ENCODE measurements around the gene AP5S1.
"Not testable (repeated sequence)": the region's sequence is repeated elsewhere in the genome, so short reads cannot be mapped to it uniquely, and the experiment has no call there.

AP5S1 gene

DNA sequence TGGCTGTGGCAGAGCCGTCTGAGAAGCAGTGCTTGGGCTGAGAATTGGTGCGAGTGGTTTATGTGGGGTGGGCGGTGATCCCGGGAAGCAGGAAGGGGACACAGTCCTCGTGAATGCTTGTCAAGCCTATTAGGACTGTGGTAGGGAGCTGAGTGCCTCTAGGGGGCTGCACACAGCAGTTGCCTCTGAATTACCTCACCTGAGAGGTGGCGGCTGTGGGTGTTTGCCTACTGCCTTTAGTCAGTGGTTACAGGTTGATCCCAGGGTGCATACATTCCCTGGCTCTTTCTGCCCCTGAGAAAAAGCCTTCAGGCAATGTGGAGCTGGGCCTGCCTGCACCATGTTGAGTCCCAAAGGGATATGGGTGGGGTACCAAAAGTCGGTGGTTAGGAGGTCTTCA is 5.2 kb downstream of the AP5S1 start:
- DNase-seq: no peak
- peaks cover 29 to 45% of the 10 kb centered on the region in 2 donors for H3K36me3 Mint-ChIP-seq
- no peaks in the 10 kb centered on the region for H3K27me3 Mint-ChIP-seq
- H3K4me1 Mint-ChIP-seq: peaks cover 14 to 18% of the 10 kb centered on the region in 2 donors
- ATAC-seq (replicated peaks): no peak
- H3K4me3 Mint-ChIP-seq: no peak overlapping the region
- H3K27ac Mint-ChIP-seq: no peak overlapping the region
- H3K9me3 Mint-ChIP-seq: no peaks in the 10 kb centered on the region

DNA sequence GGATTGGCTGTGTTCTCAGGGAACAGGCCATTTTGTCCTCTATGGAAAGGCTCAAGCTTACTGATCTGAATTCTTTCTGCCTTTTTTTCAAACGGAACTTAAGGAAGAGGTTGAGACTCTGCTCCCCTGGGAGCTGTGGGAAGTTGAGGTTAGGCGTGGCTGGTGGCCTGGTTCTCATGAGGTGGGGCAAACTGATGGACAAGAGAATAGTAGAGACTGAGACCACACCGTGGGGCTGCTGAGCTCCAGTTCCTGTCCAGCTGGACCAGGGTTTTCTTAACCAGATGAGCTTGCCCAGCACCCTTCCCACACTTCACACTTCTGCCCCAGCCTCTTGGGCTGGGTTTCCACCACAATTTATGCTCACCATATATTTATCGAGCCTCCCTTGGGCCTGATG is 6.1 kb downstream of the AP5S1 start:
- Mint-ChIP-seq H3K9me3 (no peaks in the 10 kb centered on the region), H3K36me3 (peaks cover 31 to 45% of the 10 kb centered on the region in 2 donors), H3K27ac (no peak overlapping the region), H3K27me3 (no peaks in the 10 kb centered on the region), H3K4me1 (peaks cover 11 to 14% of the 10 kb centered on the region in 2 donors), H3K4me3 (no peak overlapping the region)
- no peak for ATAC-seq (replicated peaks)
- DNase-seq: no peak

- no peak for DNase-seq
- Mint-ChIP-seq H3K36me3 (peaks cover 27 to 35% of the 10 kb centered on the region in 2 donors), H3K4me3 (no peak overlapping the region), H3K9me3 (no peaks in the 10 kb centered on the region), H3K27me3 (no peaks in the 10 kb centered on the region), H3K4me1 (peaks cover 8 to 9% of the 10 kb centered on the region in 2 donors), H3K27ac (no peak overlapping the region)
- no peak for ATAC-seq (replicated peaks)
Measured at GRCh38 chr20:3828798-3829197, 8.5 kb downstream of the AP5S1 start.

DNA sequence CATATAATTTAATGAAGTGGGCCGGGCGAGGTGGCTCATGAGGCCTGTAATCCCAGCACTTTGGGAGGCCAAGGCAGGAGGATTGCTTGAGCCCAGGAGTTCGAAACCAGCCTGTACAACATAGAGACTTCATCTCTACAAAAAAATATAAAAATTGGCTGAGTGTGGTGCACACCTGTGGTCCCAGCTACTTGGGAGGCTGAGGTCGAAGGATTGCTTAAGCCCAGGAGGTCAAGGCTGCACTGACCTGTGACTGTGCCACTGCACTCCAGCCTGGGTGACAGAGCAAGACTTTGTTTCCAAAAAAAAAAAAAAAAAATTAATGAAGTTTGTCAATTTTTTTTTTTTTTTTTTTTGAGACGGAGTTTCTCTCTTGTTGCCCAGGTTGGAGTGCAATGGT is 9.5 kb downstream of the AP5S1 start:
- not testable (repeated sequence) for ATAC-seq (replicated peaks); H3K4me1 Mint-ChIP-seq; H3K9me3 Mint-ChIP-seq; H3K4me3 Mint-ChIP-seq; H3K27me3 Mint-ChIP-seq; H3K27ac Mint-ChIP-seq; DNase-seq
- H3K36me3 Mint-ChIP-seq: peaks cover 23 to 31% of the 10 kb centered on the region in 2 donors

GRCh38 chr20:3836132-3836531 is 15.8 kb downstream of the AP5S1 start:
- DNase-seq (no peak), ATAC-seq (replicated peaks) (no peak)
- no peaks in the 10 kb centered on the region for H3K27me3 Mint-ChIP-seq
- no peak overlapping the region for H3K27ac Mint-ChIP-seq
- no peaks in the 10 kb centered on the region for H3K9me3 Mint-ChIP-seq
- H3K36me3 Mint-ChIP-seq: peaks cover 6 to 9% of the 10 kb centered on the region in 2 donors
- peaks cover 0 to 3% of the 10 kb centered on the region in 2 donors for H3K4me1 Mint-ChIP-seq
- no peak overlapping the region for H3K4me3 Mint-ChIP-seq

GRCh38 chr20:3839328-3839727 is 19.0 kb downstream of the AP5S1 start:
- H3K27me3 Mint-ChIP-seq: no peaks in the 10 kb centered on the region
- no peak overlapping the region for H3K4me3 Mint-ChIP-seq
- H3K9me3 Mint-ChIP-seq: no peaks in the 10 kb centered on the region
- peaks cover 0 to 3% of the 10 kb centered on the region in 2 donors for H3K4me1 Mint-ChIP-seq
- H3K27ac Mint-ChIP-seq: no peak overlapping the region
- no peak for DNase-seq
- no peak for ATAC-seq (replicated peaks)
- peaks cover 5 to 9% of the 10 kb centered on the region in 2 donors for H3K36me3 Mint-ChIP-seq

DNA sequence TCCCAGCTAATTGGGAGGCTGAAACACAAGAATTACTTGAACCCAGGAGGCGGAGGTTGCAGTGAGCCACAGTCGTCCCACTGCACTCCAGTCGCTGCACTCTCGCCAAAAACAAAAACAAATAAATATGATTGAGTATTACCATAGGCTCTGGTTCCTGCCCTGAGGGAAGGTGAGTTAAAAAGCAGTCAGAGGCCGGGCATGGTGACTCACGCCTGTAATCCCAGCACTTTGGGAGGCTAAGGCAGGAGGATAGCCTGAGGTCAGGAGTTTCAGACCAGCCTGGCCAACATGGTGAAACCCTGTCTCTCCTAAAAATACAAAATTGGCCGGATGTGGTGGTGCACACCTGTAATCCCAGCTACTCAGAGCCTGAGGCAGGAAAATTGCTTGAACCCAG is 19.9 kb downstream of the AP5S1 start:
- DNase-seq; H3K4me1 Mint-ChIP-seq; H3K27me3 Mint-ChIP-seq; H3K4me3 Mint-ChIP-seq; H3K36me3 Mint-ChIP-seq; H3K9me3 Mint-ChIP-seq; ATAC-seq (replicated peaks): not testable (repeated sequence)
- peak overlapping the region; percentile 83 for H3K27ac Mint-ChIP-seq

- H3K36me3 Mint-ChIP-seq: peaks cover 4 to 6% of the 10 kb centered on the region in 2 donors
- no peak for ATAC-seq (replicated peaks)
- no peaks in the 10 kb centered on the region for H3K9me3 Mint-ChIP-seq
- H3K4me3 Mint-ChIP-seq: no peak overlapping the region
- no peak overlapping the region for H3K27ac Mint-ChIP-seq
- no peak for DNase-seq
- no peaks in the 10 kb centered on the region for H3K27me3 Mint-ChIP-seq
- peaks cover 5 to 14% of the 10 kb centered on the region in 2 donors for H3K4me1 Mint-ChIP-seq
Measured at GRCh38 chr20:3842348-3842930, 22.1 kb downstream of the AP5S1 start.

DNA sequence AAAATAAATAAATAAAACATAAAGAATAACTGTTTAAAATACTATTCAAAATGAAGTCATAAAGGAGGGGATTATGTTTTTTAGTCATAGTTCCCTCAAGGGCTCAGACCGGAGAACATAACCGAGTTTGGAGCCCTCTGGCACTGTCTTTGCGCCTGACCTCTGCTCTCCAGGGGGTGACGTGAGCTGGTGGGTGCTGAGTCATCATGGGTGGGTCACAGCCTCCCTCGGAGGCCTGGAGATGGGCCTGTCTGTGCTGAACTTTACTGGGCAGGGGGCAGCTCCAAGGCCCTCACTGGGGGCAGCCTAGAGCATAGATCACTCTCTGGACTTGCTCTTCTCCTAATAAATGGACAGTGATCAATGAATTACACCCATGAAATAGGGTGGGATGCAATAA is 23.1 kb downstream of the AP5S1 start:
- peaks cover 12 to 25% of the 10 kb centered on the region in 2 donors for H3K4me1 Mint-ChIP-seq
- H3K9me3 Mint-ChIP-seq: no peaks in the 10 kb centered on the region
- no peaks in the 10 kb centered on the region for H3K27me3 Mint-ChIP-seq
- ATAC-seq (replicated peaks) (no peak), DNase-seq (no peak)
- no peak overlapping the region for H3K4me3 Mint-ChIP-seq
- peaks cover 6% of the 10 kb centered on the region in 2 donors for H3K36me3 Mint-ChIP-seq
- no peak overlapping the region for H3K27ac Mint-ChIP-seq

DNA sequence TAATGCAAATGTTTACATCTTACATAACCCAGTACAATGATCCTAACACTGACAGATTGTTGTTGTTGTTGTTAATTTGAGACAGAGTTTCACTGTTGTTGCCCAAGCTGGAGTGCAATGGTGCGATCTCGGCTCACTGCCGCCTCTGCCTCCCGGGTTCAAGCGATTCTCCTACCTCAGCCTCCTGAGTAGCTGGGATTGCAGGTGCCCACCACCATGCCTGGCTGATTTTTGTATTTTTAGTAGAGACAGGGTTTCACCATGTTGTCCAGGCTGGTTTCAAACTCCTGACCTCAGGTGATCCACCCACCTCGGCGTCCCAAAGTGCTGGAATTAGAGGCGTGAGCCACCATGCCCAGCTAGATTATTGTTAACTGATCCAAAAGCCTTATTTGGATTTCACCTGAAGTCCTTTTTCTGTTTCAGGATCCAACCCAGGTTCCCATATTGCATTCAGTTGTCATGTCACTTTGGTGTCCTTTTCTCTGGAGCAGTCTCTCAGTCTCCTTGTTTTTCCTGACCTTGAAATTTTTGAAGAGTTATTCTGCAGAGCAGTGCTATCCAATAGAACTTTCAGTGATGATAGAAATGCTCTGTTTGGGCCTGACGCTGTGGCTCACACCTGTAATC is 23.8 kb downstream of the AP5S1 start:
- not testable (repeated sequence) for ATAC-seq (replicated peaks); H3K9me3 Mint-ChIP-seq

DNA sequence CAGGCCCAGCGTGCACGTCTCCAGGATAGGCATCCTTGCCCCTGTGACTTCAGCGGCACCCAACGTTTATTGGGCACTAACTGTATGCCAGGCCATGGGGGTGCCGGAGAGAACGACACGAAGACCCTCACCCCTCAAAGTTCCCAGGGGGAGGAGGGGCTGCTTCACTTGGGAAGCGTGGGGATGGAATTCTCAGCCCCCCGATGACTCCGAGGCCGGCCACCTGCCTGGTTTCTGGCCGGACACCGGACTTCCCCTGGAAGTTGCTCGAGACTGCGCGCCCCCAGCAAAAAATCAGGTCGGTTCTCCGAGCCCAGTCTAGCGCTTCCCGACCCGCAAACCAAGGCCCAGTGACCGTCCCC is 26.0 kb downstream of the AP5S1 start:
- Mint-ChIP-seq H3K36me3 (peaks cover 4 to 14% of the 10 kb centered on the region in 2 donors), H3K4me1 (peaks cover 15 to 35% of the 10 kb centered on the region in 2 donors), H3K4me3 (peak overlapping the region; percentile 91 to 94), H3K9me3 (no peaks in the 10 kb centered on the region), H3K27ac (peak overlapping the region; percentile 95), H3K27me3 (no peaks in the 10 kb centered on the region)
- ATAC-seq (replicated peaks): no peak
- DNase-seq: no peak

More for the DNA sequence above, 23.8 kb downstream of the AP5S1 start:
- DNase-seq, H3K4me3 Mint-ChIP-seq, H3K36me3 Mint-ChIP-seq, H3K27ac Mint-ChIP-seq, H3K27me3 Mint-ChIP-seq: not testable (repeated sequence)
- H3K4me1 Mint-ChIP-seq: peaks cover 15 to 31% of the 10 kb centered on the region in 2 donors

GRCh38 chr20:3846740-3847428 is 26.5 kb downstream of the AP5S1 start, which contains the start of gene MAVS:
Gene MAVS, plus strand, starts transcription at chr20:3846834. Its CDS starts 7,791 bp downstream, at chr20:3854625.
- Mint-ChIP-seq H3K4me1 (peaks cover 15 to 35% of the 10 kb centered on the region in 2 donors), H3K27ac (peak within 1 kb of the TSS; percentile 95), H3K27me3 (no peaks in the 10 kb centered on the region), H3K36me3 (peaks cover 4 to 14% of the 10 kb centered on the region in 2 donors), H3K4me3 (peak within 1 kb of the TSS; percentile 91 to 94), H3K9me3 (no peaks in the 10 kb centered on the region)
- DNase-seq: peak; percentile 80
- peak; percentile 94 to 97 for ATAC-seq (replicated peaks)

GRCh38 chr20:3847429-3847940 is 27.1 kb downstream of the AP5S1 start:
- Mint-ChIP-seq H3K4me3 (peak overlapping the region; percentile 91 to 94), H3K27ac (peak overlapping the region; percentile 95), H3K9me3 (no peaks in the 10 kb centered on the region), H3K27me3 (no peaks in the 10 kb centered on the region), H3K4me1 (peaks cover 15 to 35% of the 10 kb centered on the region in 2 donors), H3K36me3 (peaks cover 4 to 14% of the 10 kb centered on the region in 2 donors)
- ATAC-seq (replicated peaks) (no peak), DNase-seq (no peak)

DNA sequence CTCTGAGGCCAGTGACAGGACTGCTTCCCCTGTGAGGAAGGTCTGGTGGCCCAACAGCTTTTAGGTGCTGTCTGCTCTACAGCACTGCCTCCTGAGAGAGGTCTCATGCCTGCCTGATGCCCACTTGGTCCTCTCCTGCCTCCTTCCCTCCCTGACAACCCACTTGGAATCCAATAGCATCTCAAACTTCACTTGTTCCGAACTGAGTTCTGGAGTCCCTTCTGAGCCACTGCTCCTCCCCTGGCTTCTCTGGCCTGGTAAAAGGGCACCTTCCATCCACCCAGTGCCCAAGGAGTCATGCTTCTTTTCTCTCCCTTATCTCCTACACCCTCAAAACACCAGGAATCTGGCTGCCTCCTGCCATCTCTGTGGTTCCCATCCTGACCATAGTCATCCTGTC is 28.2 kb downstream of the AP5S1 start:
- Mint-ChIP-seq H3K9me3 (no peaks in the 10 kb centered on the region), H3K36me3 (peaks cover 4 to 14% of the 10 kb centered on the region in 2 donors), H3K4me1 (peaks cover 15 to 35% of the 10 kb centered on the region in 2 donors), H3K27ac (peak overlapping the region; percentile 74), H3K27me3 (no peaks in the 10 kb centered on the region), H3K4me3 (peak overlapping the region; percentile 46 to 91)
- ATAC-seq (replicated peaks): no peak
- DNase-seq: no peak
